ENCODE results near the gene ADAMTSL4. TPM values are rescaled to one million over a fixed set of nuclear protein-coding genes. Genes with fewer than 3 reads are reported as not detected.

Gene ADAMTSL4
- total RNA-seq, 1 experiment from 2014 or later: 4.3 TPM

DNA sequence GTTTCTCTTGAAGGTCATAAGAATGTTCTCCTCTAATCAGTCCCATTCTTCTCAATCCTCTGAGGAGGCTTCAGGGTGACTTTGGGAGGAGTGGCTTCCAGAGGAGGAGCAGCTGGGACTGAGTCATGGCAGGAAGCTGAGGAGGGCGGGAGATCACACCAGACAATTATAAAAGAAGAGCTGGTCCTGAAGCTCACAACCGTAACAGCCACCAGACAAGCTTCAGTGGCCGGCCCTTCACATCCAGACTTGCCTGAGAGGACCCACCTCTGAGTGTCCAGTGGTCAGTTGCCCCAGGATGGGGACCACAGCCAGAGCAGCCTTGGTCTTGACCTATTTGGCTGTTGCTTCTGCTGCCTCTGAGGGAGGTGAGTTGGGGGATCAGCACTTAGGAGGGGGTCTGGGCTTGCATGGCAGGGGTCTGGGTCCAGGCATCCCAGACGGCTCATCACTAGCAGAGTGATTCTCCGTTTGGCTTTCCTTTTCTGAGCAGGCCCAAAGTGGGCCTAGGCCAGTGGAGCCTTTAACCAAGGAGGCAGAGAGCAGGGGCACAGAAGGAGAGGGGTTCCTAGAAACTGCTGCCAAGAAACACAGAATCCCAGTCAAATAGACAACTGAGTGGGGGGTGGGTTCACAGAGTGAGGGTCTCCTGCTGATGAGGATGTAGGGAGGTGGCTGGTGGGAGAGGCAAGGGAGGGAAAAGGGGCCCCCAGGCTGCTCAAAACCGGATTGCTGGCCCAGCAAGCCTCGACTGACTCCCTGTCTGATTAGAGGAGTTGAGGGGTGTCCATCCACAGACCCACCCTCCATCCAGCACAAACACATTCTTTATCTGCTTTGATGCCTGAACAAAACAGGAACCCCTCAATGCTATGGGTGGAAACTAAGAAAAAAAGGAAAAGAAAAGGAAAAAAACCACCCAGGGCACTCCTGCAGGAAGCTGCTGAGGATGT lies 41.0 kb upstream of the ADAMTSL4 start, which contains the start of gene ECM1:
TSS of gene ECM1 (plus strand) at position 198 of the 953 bp plus-strand sequence. CDS start at position 299, 101 bp downstream.
- RAD21 ChIA-PET (ENCODE audit: low non-redundant PET in 1 of 2, low total read pairs in 2 of 2, uncharacterized antibody in 2 of 2, unreplicated experiment in 2 of 2): no interaction called here

More for the DNA sequence above, 41.0 kb upstream of the ADAMTSL4 start, which contains the start of gene ECM1:
- ATAC-seq: peak; percentile 92
- H3K27ac ChIP-seq (ENCODE audit: low read depth, low read length): peak within 1 kb of the TSS; percentile 44
- H3K4me1 ChIP-seq (ENCODE audit: control insufficient read depth in 1 of 2, insufficient read depth in 2 of 2, low read length in 2 of 2): peaks cover 9 to 15% of the 10 kb centered on the region in 2 experiments
- H2AFZ ChIP-seq (ENCODE audit: low read depth, low read length, poor library complexity, severe bottlenecking): no peak within 1 kb of the TSS
- peak within 1 kb of the TSS; percentile 19; the same call in 1 of the 2 replicates for H3K9ac ChIP-seq (ENCODE audit: low read length)
- TF ChIP-seq ELF1 (IDR thresholded peaks at IDR 0.05; ENCODE audit: borderline replicate concordance, low read depth) (no peak), SRF (IDR thresholded peaks at IDR 0.05; ENCODE audit: low read depth) (no peak), CTCF (IDR thresholded peaks at IDR 0.05 in 2 of 3, conservative IDR thresholded peaks at IDR 0.05 in 1 of 3; ENCODE audit: borderline replicate concordance in 1 of 3, insufficient read depth in 1 of 3, low read depth in 2 of 3, low read length in 2 of 3) (no peak), ZNF274 (IDR thresholded peaks at IDR 0.05; ENCODE audit: low read depth, low read length) (no peak), CEBPB (IDR thresholded peaks at IDR 0.05; ENCODE audit: low read depth) (no peak), SIN3A (IDR thresholded peaks at IDR 0.05; ENCODE audit: low read depth) (no peak), EGR1 (IDR thresholded peaks at IDR 0.05; ENCODE audit: low read depth) (no peak), EZH2 (IDR thresholded peaks at IDR 0.05) (no peak), EZH2phosphoT487 (IDR thresholded peaks at IDR 0.05; ENCODE audit: borderline replicate concordance) (no peak)
- TF ChIP-seq, protein P1, sequence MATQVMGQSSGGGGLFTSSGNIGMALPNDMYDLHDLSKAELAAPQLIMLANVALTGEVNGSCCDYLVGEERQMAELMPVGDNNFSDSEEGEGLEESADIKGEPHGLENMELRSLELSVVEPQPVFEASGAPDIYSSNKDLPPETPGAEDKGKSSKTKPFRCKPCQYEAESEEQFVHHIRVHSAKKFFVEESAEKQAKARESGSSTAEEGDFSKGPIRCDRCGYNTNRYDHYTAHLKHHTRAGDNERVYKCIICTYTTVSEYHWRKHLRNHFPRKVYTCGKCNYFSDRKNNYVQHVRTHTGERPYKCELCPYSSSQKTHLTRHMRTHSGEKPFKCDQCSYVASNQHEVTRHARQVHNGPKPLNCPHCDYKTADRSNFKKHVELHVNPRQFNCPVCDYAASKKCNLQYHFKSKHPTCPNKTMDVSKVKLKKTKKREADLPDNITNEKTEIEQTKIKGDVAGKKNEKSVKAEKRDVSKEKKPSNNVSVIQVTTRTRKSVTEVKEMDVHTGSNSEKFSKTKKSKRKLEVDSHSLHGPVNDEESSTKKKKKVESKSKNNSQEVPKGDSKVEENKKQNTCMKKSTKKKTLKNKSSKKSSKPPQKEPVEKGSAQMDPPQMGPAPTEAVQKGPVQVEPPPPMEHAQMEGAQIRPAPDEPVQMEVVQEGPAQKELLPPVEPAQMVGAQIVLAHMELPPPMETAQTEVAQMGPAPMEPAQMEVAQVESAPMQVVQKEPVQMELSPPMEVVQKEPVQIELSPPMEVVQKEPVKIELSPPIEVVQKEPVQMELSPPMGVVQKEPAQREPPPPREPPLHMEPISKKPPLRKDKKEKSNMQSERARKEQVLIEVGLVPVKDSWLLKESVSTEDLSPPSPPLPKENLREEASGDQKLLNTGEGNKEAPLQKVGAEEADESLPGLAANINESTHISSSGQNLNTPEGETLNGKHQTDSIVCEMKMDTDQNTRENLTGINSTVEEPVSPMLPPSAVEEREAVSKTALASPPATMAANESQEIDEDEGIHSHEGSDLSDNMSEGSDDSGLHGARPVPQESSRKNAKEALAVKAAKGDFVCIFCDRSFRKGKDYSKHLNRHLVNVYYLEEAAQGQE (IDR thresholded peaks at IDR 0.05; ENCODE audit: low read depth): no peak
- TF ChIP-seq, protein P2, sequence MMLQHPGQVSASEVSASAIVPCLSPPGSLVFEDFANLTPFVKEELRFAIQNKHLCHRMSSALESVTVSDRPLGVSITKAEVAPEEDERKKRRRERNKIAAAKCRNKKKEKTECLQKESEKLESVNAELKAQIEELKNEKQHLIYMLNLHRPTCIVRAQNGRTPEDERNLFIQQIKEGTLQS (IDR thresholded peaks at IDR 0.05): no peak
- H3K9me2 ChIP-seq (ENCODE audit: insufficient read depth): no peaks in the 10 kb centered on the region
- POLR2A ChIA-PET: no interaction called here
- no peaks in the 10 kb centered on the region for H4K20me1 ChIP-seq (ENCODE audit: insufficient read depth)
- H3K4me3 ChIP-seq (replicated peaks in 1 of 2; ENCODE audit: low read depth in 1 of 2, low read length in 2 of 2): no peak within 1 kb of the TSS
- TSS peak; percentile 37 for BruUV-seq (replicated peaks)
- peak within 1 kb of the TSS; percentile 42 for H3K4me2 ChIP-seq (ENCODE audit: low read length)
- H3K27me3 ChIP-seq (ENCODE audit: insufficient read depth, low read length): no peaks in the 10 kb centered on the region
- H3K79me2 ChIP-seq (ENCODE audit: insufficient read depth, low read length): no peaks in the 10 kb centered on the region
- intact Hi-C loops (cut with micrococcal nuclease): no loop called here
- DNase-seq (ENCODE audit: low read depth, low spot score): no peak
- peaks cover 9 to 15% of the 10 kb centered on the region in 2 experiments; a peak in 3 of 4 replicates for H3K36me3 ChIP-seq (ENCODE audit: control insufficient read depth in 1 of 2, insufficient read depth in 2 of 2, low read length in 2 of 2)
- CTCF ChIA-PET: no interaction called here
- no peaks in the 10 kb centered on the region for H3K9me3 ChIP-seq (ENCODE audit: control insufficient read depth in 1 of 2, insufficient read depth in 1 of 2, low read depth in 1 of 2, low read length in 2 of 2)
